ENCODE results near the gene IQGAP3.
A peak's percentile ranks its signal among the peaks of the same experiment; 100 is the strongest.

The IQGAP3 gene

GRCh38 chr1:156566436-156566835 is 5.9 kb downstream of the IQGAP3 start:
- DNase-seq, result peak in 1 of 3 donors; percentile 20

GRCh38 chr1:156565519-156565918 is 6.8 kb downstream of the IQGAP3 start:
- no peak for DNase-seq

- peak in 2 of 3 donors; percentile 36 to 37 for DNase-seq
Measured at GRCh38 chr1:156560585-156561163, 11.7 kb downstream of the IQGAP3 start.

GRCh38 chr1:156559797-156560385 is 12.5 kb downstream of the IQGAP3 start:
- DNase-seq, result no peak

GRCh38 chr1:156559086-156559796 is 13.1 kb downstream of the IQGAP3 start:
- no peak for DNase-seq

GRCh38 chr1:156556354-156556753 is 16.0 kb downstream of the IQGAP3 start:
- no peak for DNase-seq

- DNase-seq, result no peak
Measured at GRCh38 chr1:156555715-156556114, 16.6 kb downstream of the IQGAP3 start.

- peak in 2 of 3 donors; percentile 30 to 44 for DNase-seq
Measured at GRCh38 chr1:156554971-156555370, 17.4 kb downstream of the IQGAP3 start.

- DNase-seq, result no peak
Measured at GRCh38 chr1:156553860-156554485, 18.4 kb downstream of the IQGAP3 start.

GRCh38 chr1:156552937-156553336 is 19.4 kb downstream of the IQGAP3 start:
- peak; percentile 80 to 84 (median 82) for DNase-seq

GRCh38 chr1:156552518-156552917 is 19.8 kb downstream of the IQGAP3 start:
- DNase-seq, result no peak

GRCh38 chr1:156551869-156552268 is 20.5 kb downstream of the IQGAP3 start:
- peak; percentile 64 to 69 (median 65) for DNase-seq

GRCh38 chr1:156551066-156551643 is 21.2 kb downstream of the IQGAP3 start:
- DNase-seq, result peak in 1 of 3 donors; percentile 33

- no peak for DNase-seq
Measured at GRCh38 chr1:156550346-156550745, 22.0 kb downstream of the IQGAP3 start.

- DNase-seq, result no peak
Measured at GRCh38 chr1:156549831-156550230, 22.5 kb downstream of the IQGAP3 start.

GRCh38 chr1:156549390-156549789 is 23.0 kb downstream of the IQGAP3 start:
- DNase-seq, result no peak

GRCh38 chr1:156547982-156548381 is 24.4 kb downstream of the IQGAP3 start:
- no peak for DNase-seq

GRCh38 chr1:156547434-156547833 is 24.9 kb downstream of the IQGAP3 start:
- no peak for DNase-seq

GRCh38 chr1:156546267-156546666 is 26.1 kb downstream of the IQGAP3 start:
- no peak for DNase-seq

- DNase-seq, result no peak
Measured at GRCh38 chr1:156544592-156545102, 27.7 kb downstream of the IQGAP3 start.

GRCh38 chr1:156543066-156543465 is 29.3 kb downstream of the IQGAP3 start:
- no peak for DNase-seq

- peak; percentile 84 to 89 (median 86) for DNase-seq
Measured at GRCh38 chr1:156540955-156541354, 31.4 kb downstream of the IQGAP3 start.

GRCh38 chr1:156539818-156540355 is 32.5 kb downstream of the IQGAP3 start:
- DNase-seq, result peak; percentile 59 to 65 (median 59)

Data from suppressor macrophage treated with lipopolysaccharide for 1 hour (primary cell).